Stimulated activated CD8-positive, alpha-beta memory T cell treated with anti-CD3 and anti-CD28 coated beads, Interleukin-12 subunit alpha, Interleukin-12 subunit beta, amount 100 ng/mL, for 1 hour (primary cell): ENCODE data around the gene HHIPL2.
"Not testable (repeated sequence)": the region's sequence is repeated elsewhere in the genome, so short reads cannot be mapped to it uniquely, and the experiment has no call there.

Source experiments
- DNase-seq: peaks from one replicate; pipeline ENCODE4 v3.0.0-alpha.2; 2020; ENCODE audit warnings: low read depth

HHIPL2 gene

GRCh38 chr1:222539951-222540597, 7.8 kb downstream of the HHIPL2 start:
- no peak for DNase-seq

- DNase-seq = no peak
Observed at GRCh38 chr1:222535455-222535854, 12.4 kb downstream of the HHIPL2 start.

GRCh38 chr1:222530852-222531251, 17.1 kb downstream of the HHIPL2 start:
- no peak for DNase-seq

- DNase-seq = no peak
Observed at GRCh38 chr1:222529916-222530315, 18.0 kb downstream of the HHIPL2 start.

- no peak for DNase-seq
Observed at GRCh38 chr1:222529181-222529580, 18.7 kb downstream of the HHIPL2 start.

GRCh38 chr1:222525951-222526350, 22.0 kb downstream of the HHIPL2 start:
- no peak for DNase-seq

GRCh38 chr1:222523852-222524251, 24.1 kb downstream of the HHIPL2 start:
- DNase-seq = no peak

- DNase-seq = no peak
Observed at GRCh38 chr1:222522105-222522915, 25.6 kb downstream of the HHIPL2 start.

GRCh38 chr1:222521299-222522104, 26.4 kb downstream of the HHIPL2 start:
- DNase-seq = no peak

GRCh38 chr1:222489496-222489895, 58.4 kb downstream of the HHIPL2 start:
- not testable (repeated sequence) for DNase-seq

GRCh38 chr1:222487774-222488173, 60.1 kb downstream of the HHIPL2 start:
- DNase-seq = not testable (repeated sequence)

- DNase-seq = not testable (repeated sequence)
Observed at GRCh38 chr1:222484005-222484404, 63.9 kb downstream of the HHIPL2 start.

- DNase-seq = not testable (repeated sequence)
Observed at GRCh38 chr1:222479567-222479966, 68.3 kb downstream of the HHIPL2 start.

GRCh38 chr1:222476436-222476835, 71.5 kb downstream of the HHIPL2 start:
- not testable (repeated sequence) for DNase-seq

- not testable (repeated sequence) for DNase-seq
Observed at GRCh38 chr1:222473717-222474116, 74.2 kb downstream of the HHIPL2 start.

- not testable (repeated sequence) for DNase-seq
Observed at GRCh38 chr1:222472776-222473540, 74.9 kb downstream of the HHIPL2 start.
